Ovary (tissue), 9 donors: ENCODE measurements around the gene IMMP2L. TPM values are rescaled to one million over a fixed set of nuclear protein-coding genes. Genes with fewer than 3 reads are reported as not detected.

ENCODE experiments used
- DNase-seq, 5 donors: peaks; one replicate each; pipeline ENCODE4 v3.0.0-alpha.2; 2019 to 2020
- H3K27ac ChIP-seq, 2 donors: fragments of 200-600 bp; one replicate each; pipeline versions ENCODE4 v1.5.1 to v1.8.0; 2019 to 2022
- H3K27me3 ChIP-seq: fragments of 200-600 bp; one replicate; pipeline ENCODE4 v1.8.0; 2022
- H3K36me3 ChIP-seq: fragments of 200-600 bp; sonication (generic); one replicate; pipeline ENCODE4 v1.5.1; 2019
- H3K4me1 ChIP-seq: one replicate; pipeline ENCODE4 v1.8.1; 2013; ENCODE audit warnings: mild to moderate bottlenecking, moderate library complexity; ENCODE audit not compliant: insufficient read depth
- H3K4me3 ChIP-seq: fragments of 200-600 bp; sonication (generic); one replicate; pipeline ENCODE4 v1.5.1; 2017
- H3K9me3 ChIP-seq, 2 donors: fragments of 200-600 bp in 1 of 2; sonication (generic) in 1 of 2; one replicate each; pipeline versions ENCODE4 v1.5.1 to v1.8.1; 2013 to 2019; ENCODE audit warnings: mild to moderate bottlenecking in 1 of 2, moderate library complexity in 1 of 2
- EP300 ChIP-seq: sonication (generic); formaldehyde crosslinking; IDR thresholded peaks from one replicate; pipeline ENCODE4 v1.6.1; 2017; ENCODE audit warnings: antibody characterized with exemption
- POLR2A ChIP-seq: fragments of 450-650 bp; IDR thresholded peaks from one replicate; pipeline ENCODE4 v1.6.1; 2017; ENCODE audit warnings: antibody characterized with exemption, mild to moderate bottlenecking, moderate library complexity
- WGBS, 3 donors: extraction: QIAGEN DNeasy Blood & Tissue Kit in 1 of 3; methylation state at CpG; one replicate each; pipeline versions ENCODE4 v1.1.5 to v1.1.7; 2013 to 2017; 5-methylcytosine and 5-hydroxymethylcytosine counted together
- intact Hi-C, 4 donors: fragments of 100-400 bp; cut with DNase I; formaldehyde crosslinking; loops; one replicate each; pipeline versions ENCODE4 v1.11.0 to v1.15.1; 2022 to 2023
- polyA plus RNA-seq, 2 donors: library from polyadenylated mRNA; stranded (reverse); fragments of 200-250 nt in 1 of 2; fragments of 350-450 nt in 1 of 2; fragmentation: Illumina TruSeq in 1 of 2; extraction: RNeasy Lipid Tissue Mini Kit (QIAGEN cat#74804) in 1 of 2; gene quantifications; one replicate each; pipeline ENCODE4 v1.2.3, GENCODE V29; 2013 to 2014
- total RNA-seq, 7 donors: library from RNA; depleted of rRNA in 2 of 7; stranded (reverse); fragments of >200 nt in 2 of 7; fragmentation: NEBNext Ultra II Directional in 3 of 7; extraction: Animal tissue kit (Norgen Biotek cat#: 25700) in 3 of 7; gene quantifications; one replicate each; pipeline versions ENCODE4 v1.1.0 to v1.2.4, GENCODE V29; 2016 to 2023
- TF ChIP-seq, protein P1 (sequence below), 3 donors: fragments of 450-650 bp in 2 of 3; fragments of 200-600 bp in 1 of 3; IDR thresholded peaks; one replicate each; pipeline versions ENCODE4 v1.5.1 to v1.8.0; 2016 to 2022; ENCODE audit warnings: antibody characterized with exemption in 3 of 3, mild to moderate bottlenecking in 1 of 3
- donor health status: DM: no; HTN: no; CAD: no; lungs with moderate emphysema.
- donor health status: DM: no; HTN: no; CAD: no.
- donor health status: Bipolar disorder and iron deficiency.
- donor health status: DM: yes; HTN: yes; CAD: no.
- donor health status: DM: no; HTN: no; CAD: no.
- donor health status: DM: yes; HTN: yes; CAD: no.

IMMP2L gene
- total and polyA plus RNA-seq, 9 donors = 19.5 to 36.9 (median 29.9) TPM

DNA sequence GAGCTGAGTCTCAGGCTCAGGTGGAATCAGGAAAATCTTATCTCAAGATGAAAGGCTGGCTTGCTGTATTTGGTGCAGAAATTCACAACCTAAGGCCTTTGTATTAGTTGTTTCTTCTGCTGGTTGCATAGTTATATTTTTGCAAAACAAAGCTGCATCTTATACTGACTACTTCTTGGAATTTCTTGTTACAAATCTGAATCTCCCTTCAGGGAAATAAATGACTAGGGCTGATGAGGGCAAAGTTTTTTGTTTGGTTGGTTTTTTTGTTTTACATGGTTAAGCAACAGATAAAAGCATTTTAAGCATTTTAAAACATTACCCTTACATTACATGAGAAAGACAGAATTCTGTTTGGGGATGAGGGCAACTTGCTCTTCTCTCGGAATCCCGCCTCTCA lies 485.3 kb downstream of the IMMP2L start:
- TF ChIP-seq EP300 (no peak), POLR2A (no peak)
- TF ChIP-seq, protein P1, sequence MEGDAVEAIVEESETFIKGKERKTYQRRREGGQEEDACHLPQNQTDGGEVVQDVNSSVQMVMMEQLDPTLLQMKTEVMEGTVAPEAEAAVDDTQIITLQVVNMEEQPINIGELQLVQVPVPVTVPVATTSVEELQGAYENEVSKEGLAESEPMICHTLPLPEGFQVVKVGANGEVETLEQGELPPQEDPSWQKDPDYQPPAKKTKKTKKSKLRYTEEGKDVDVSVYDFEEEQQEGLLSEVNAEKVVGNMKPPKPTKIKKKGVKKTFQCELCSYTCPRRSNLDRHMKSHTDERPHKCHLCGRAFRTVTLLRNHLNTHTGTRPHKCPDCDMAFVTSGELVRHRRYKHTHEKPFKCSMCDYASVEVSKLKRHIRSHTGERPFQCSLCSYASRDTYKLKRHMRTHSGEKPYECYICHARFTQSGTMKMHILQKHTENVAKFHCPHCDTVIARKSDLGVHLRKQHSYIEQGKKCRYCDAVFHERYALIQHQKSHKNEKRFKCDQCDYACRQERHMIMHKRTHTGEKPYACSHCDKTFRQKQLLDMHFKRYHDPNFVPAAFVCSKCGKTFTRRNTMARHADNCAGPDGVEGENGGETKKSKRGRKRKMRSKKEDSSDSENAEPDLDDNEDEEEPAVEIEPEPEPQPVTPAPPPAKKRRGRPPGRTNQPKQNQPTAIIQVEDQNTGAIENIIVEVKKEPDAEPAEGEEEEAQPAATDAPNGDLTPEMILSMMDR (IDR thresholded peaks at IDR 0.05) = no peak
- no peaks in the 10 kb centered on the region for H3K4me1 ChIP-seq
- no peaks in the 10 kb centered on the region for H3K9me3 ChIP-seq
- H3K36me3 ChIP-seq = no peaks in the 10 kb centered on the region
- no peak for DNase-seq
- H3K4me3 ChIP-seq = no peak overlapping the region
- H3K27me3 ChIP-seq = no peaks in the 10 kb centered on the region
- 95 to 100% (median 98%) methylated on average over 2 of the region's 2 CpGs for WGBS, 3 donors
- intact Hi-C loops = no loop called here
- no peak overlapping the region for H3K27ac ChIP-seq

DNA sequence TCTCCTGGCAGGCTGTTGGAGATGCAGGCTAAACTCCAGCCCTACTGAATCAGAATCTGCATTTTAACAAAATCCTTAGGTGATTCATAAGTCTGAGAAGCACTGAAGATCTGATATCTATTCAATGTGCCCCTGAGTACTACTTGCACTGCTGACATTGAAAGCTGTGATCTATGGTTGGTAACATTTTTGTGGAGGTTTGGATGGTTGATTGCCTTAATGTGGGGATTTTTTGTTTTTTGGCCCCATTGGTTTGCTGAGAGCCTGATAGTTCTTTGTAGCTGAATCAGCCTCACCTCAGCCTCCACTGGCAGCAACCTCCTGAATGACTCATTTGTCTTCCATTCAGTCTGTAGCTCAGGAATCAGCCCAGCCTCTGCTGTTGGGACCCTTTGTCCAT lies 486.1 kb downstream of the IMMP2L start:
- no peak for DNase-seq
- H3K4me3 ChIP-seq = no peak overlapping the region
- H3K4me1 ChIP-seq = no peaks in the 10 kb centered on the region
- intact Hi-C loops = no loop called here
- H3K27ac ChIP-seq = no peak overlapping the region
- no peak for TF ChIP-seq EP300
- no peak for TF ChIP-seq POLR2A
- TF ChIP-seq, protein P1 (IDR thresholded peaks at IDR 0.05) = no peak
- H3K36me3 ChIP-seq = no peaks in the 10 kb centered on the region
- H3K27me3 ChIP-seq = no peaks in the 10 kb centered on the region
- H3K9me3 ChIP-seq = no peaks in the 10 kb centered on the region

GRCh38 chr7:111075498-111075897 lies 486.8 kb downstream of the IMMP2L start:
- intact Hi-C loops = no loop called here
- DNase-seq = no peak
- 89 to 90% (median 89%) methylated on average over 5 of the region's 5 CpGs for WGBS, 3 donors
- Histone ChIP-seq H3K36me3 (no peaks in the 10 kb centered on the region), H3K4me3 (no peak overlapping the region), H3K27ac (no peak overlapping the region), H3K4me1 (no peaks in the 10 kb centered on the region), H3K27me3 (no peaks in the 10 kb centered on the region), H3K9me3 (no peaks in the 10 kb centered on the region)
- TF ChIP-seq, protein P1 (IDR thresholded peaks at IDR 0.05) = no peak
- TF ChIP-seq EP300 = no peak
- no peak for TF ChIP-seq POLR2A

- no peak overlapping the region for H3K4me3 ChIP-seq
- DNase-seq = no peak
- H3K9me3 ChIP-seq = no peaks in the 10 kb centered on the region
- H3K4me1 ChIP-seq = no peaks in the 10 kb centered on the region
- WGBS, 3 donors = 82 to 87% (median 85%) methylated on average over 6 of the region's 6 CpGs
- TF ChIP-seq, protein P1 (IDR thresholded peaks at IDR 0.05) = no peak
- no peak for TF ChIP-seq POLR2A
- no peak for TF ChIP-seq EP300
- intact Hi-C loops = no loop called here
- H3K27me3 ChIP-seq = no peaks in the 10 kb centered on the region
- no peak overlapping the region for H3K27ac ChIP-seq
- H3K36me3 ChIP-seq = no peaks in the 10 kb centered on the region
Observed at GRCh38 chr7:111074748-111075146, 487.5 kb downstream of the IMMP2L start.
